Measurements from ENCODE around the gene CPNE1. TPM values are rescaled to one million over a fixed set of nuclear protein-coding genes. Genes with fewer than 3 reads are reported as not detected.
A peak's percentile ranks its signal among the peaks of the same experiment; 100 is the strongest.

CPNE1 gene
- total RNA-seq, 4 donors from 2014 or later, result 84.9 to 201 (median 127) TPM

- H3K4me3 ChIP-seq, result peak overlapping the region; percentile 26 to 63 (median 56)
- H3K27me3 ChIP-seq, result no peaks in the 10 kb centered on the region
- peak in 1 of 3 donors; percentile 46 for DNase-seq
- H3K27ac ChIP-seq, result peak overlapping the region in 1 of 4 donors; percentile 57
- peaks cover 0 to 18% (median 15%) of the 10 kb centered on the region in 4 donors for H3K4me1 ChIP-seq
- no peaks in the 10 kb centered on the region for H3K36me3 ChIP-seq
- no peaks in the 10 kb centered on the region for H3K9me3 ChIP-seq
- no peak for TF ChIP-seq POLR2A (IDR thresholded peaks at IDR 0.05)
- TF ChIP-seq, protein P1, sequence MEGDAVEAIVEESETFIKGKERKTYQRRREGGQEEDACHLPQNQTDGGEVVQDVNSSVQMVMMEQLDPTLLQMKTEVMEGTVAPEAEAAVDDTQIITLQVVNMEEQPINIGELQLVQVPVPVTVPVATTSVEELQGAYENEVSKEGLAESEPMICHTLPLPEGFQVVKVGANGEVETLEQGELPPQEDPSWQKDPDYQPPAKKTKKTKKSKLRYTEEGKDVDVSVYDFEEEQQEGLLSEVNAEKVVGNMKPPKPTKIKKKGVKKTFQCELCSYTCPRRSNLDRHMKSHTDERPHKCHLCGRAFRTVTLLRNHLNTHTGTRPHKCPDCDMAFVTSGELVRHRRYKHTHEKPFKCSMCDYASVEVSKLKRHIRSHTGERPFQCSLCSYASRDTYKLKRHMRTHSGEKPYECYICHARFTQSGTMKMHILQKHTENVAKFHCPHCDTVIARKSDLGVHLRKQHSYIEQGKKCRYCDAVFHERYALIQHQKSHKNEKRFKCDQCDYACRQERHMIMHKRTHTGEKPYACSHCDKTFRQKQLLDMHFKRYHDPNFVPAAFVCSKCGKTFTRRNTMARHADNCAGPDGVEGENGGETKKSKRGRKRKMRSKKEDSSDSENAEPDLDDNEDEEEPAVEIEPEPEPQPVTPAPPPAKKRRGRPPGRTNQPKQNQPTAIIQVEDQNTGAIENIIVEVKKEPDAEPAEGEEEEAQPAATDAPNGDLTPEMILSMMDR (IDR thresholded peaks at IDR 0.05), result no peak
Measured at GRCh38 chr20:35600176-35600992, 64.3 kb downstream of the CPNE1 start.

DNA sequence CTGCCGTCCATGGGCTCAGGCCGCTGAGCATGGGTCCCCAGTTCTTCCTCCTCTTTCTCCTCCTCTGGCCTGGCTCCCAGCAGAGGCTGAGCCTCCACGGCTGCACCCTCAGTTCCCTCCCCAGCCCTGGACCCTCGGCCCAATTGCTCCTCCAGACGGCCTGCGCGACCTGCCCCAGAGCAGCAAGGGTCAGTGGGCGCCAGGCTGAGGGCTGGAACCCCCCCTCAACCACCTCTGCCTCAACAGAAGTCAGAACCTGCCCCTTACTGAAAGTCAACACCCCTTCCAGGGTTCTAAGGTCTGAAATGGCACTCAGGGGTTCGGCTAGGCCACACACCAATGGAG lies 65.0 kb downstream of the CPNE1 start:
- Histone ChIP-seq H3K36me3 (no peaks in the 10 kb centered on the region), H3K27ac (no peak overlapping the region), H3K9me3 (no peaks in the 10 kb centered on the region), H3K4me3 (no peak overlapping the region), H3K4me1 (peaks cover 0 to 18% (median 15%) of the 10 kb centered on the region in 4 donors), H3K27me3 (no peaks in the 10 kb centered on the region)
- DNase-seq, result no peak
- TF ChIP-seq POLR2A (IDR thresholded peaks at IDR 0.05), result no peak
- TF ChIP-seq, protein P1 (IDR thresholded peaks at IDR 0.05), result no peak

- H3K27ac ChIP-seq, result no peak overlapping the region
- DNase-seq, result peak in 1 of 3 donors; percentile 49
- peaks cover 0 to 18% (median 15%) of the 10 kb centered on the region in 4 donors for H3K4me1 ChIP-seq
- H3K36me3 ChIP-seq, result no peaks in the 10 kb centered on the region
- H3K27me3 ChIP-seq, result no peaks in the 10 kb centered on the region
- H3K9me3 ChIP-seq, result no peaks in the 10 kb centered on the region
- TF ChIP-seq POLR2A (IDR thresholded peaks at IDR 0.05), result no peak
- TF ChIP-seq, protein P1 (IDR thresholded peaks at IDR 0.05), result no peak
- H3K4me3 ChIP-seq, result no peak overlapping the region
Measured at GRCh38 chr20:35598899-35599775, 65.6 kb downstream of the CPNE1 start.

- Histone ChIP-seq H3K4me1 (peaks cover 0 to 18% (median 15%) of the 10 kb centered on the region in 4 donors), H3K4me3 (no peak overlapping the region), H3K9me3 (no peaks in the 10 kb centered on the region), H3K36me3 (no peaks in the 10 kb centered on the region), H3K27me3 (no peaks in the 10 kb centered on the region), H3K27ac (no peak overlapping the region)
- TF ChIP-seq POLR2A (IDR thresholded peaks at IDR 0.05), result no peak
- TF ChIP-seq, protein P1 (IDR thresholded peaks at IDR 0.05), result no peak
- DNase-seq, result no peak
Measured at GRCh38 chr20:35598476-35598875, 66.2 kb downstream of the CPNE1 start.

GRCh38 chr20:35597186-35597585 lies 67.5 kb downstream of the CPNE1 start:
- no peaks in the 10 kb centered on the region for H3K36me3 ChIP-seq
- no peak for DNase-seq

More at GRCh38 chr20:35597186-35597585, 67.5 kb downstream of the CPNE1 start:
- TF ChIP-seq POLR2A (IDR thresholded peaks at IDR 0.05), result no peak
- TF ChIP-seq, protein P1 (IDR thresholded peaks at IDR 0.05), result no peak
- Histone ChIP-seq H3K4me1 (peaks cover 0 to 18% (median 14%) of the 10 kb centered on the region in 4 donors), H3K27ac (no peak overlapping the region), H3K27me3 (no peaks in the 10 kb centered on the region), H3K4me3 (no peak overlapping the region), H3K9me3 (no peaks in the 10 kb centered on the region)

Data from Peyer's patch (tissue), 4 donors.